Left colon (tissue), 2 donors: ENCODE measurements around the gene FOXP1. TPM values are rescaled to one million over a fixed set of nuclear protein-coding genes. Genes with fewer than 3 reads are reported as not detected.

Experiments used
- ATAC-seq: fragments of 200-7000 bp; cut with Tn5 transposase; one replicate; pipeline ENCODE4 v1.9.1; 2020; ENCODE audit warnings: mild to moderate bottlenecking, moderate library complexity
- DNase-seq, 2 donors: peaks; one replicate each; pipeline ENCODE4 v3.0.0-alpha.2; 2020
- intact Hi-C, 2 donors: fragments of 100-400 bp; cut with DNase I in 1 of 2; cut with micrococcal nuclease in 1 of 2; formaldehyde crosslinking; loops; one replicate each; pipeline versions ENCODE4 v1.11.2 to v1.14.0; 2022; cut with DNase I, micrococcal nuclease
- total RNA-seq, 2 donors: library from RNA; stranded (reverse); fragmentation: NEBNext Ultra II Directional; extraction: Animal tissue kit (Norgen Biotek cat#: 25700); gene quantifications; one replicate each; pipeline ENCODE4 v1.2.1, GENCODE V29; 2021
- donor health status: DM: no; HTN: no; CAD: no.
- donor health status: DM: yes; HTN: yes; CAD: no.

FOXP1 gene
- total RNA-seq, 2 donors from 2014 or later: 131 to 135 TPM

DNA sequence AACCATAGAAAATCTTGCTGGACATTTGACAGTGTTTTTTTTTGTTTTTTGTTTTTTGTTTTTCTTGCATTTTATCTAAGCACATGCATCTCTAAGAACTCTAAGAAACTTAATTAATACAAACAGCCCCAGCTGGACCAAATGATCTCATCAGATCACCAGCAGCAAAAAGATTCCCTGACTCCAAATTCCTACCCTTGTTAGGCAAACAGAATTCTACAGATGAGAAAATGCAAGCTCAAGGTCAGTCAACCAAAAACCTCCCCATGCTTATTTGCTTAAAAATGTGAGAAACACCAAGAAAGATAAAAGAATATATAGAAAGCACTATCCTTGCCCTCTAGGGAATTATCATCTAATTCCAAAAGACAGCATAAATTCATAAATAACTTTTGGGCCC is 65.4 kb downstream of the FOXP1 start:
- DNase-seq: no peak
- intact Hi-C loops: no loop called here
- ATAC-seq: no peak

DNA sequence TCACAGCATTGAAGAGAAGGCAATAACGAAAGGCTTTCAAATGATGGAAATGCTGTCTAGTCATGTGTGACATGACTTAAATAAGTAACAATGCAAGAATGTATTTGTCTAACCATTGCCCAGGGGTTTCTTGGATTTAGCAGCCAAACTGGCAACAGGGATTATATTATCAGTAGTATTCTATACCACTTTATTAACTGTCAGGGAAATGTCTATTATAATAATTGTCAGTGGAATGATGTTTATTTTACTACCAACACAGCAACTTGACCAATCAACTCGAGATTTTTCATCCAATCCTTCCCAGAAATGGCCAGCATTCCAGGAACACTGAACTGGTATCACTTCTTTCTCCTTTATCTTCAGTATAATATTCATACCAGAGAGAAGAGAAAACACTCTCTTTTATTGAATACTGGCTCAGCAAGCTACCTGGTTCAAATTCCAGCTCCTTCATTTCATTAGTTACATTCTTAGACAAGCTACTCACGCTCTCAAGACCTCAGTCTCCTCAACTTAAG is 66.2 kb downstream of the FOXP1 start:
- ATAC-seq (no peak), DNase-seq (no peak)
- intact Hi-C loops: no loop called here

DNA sequence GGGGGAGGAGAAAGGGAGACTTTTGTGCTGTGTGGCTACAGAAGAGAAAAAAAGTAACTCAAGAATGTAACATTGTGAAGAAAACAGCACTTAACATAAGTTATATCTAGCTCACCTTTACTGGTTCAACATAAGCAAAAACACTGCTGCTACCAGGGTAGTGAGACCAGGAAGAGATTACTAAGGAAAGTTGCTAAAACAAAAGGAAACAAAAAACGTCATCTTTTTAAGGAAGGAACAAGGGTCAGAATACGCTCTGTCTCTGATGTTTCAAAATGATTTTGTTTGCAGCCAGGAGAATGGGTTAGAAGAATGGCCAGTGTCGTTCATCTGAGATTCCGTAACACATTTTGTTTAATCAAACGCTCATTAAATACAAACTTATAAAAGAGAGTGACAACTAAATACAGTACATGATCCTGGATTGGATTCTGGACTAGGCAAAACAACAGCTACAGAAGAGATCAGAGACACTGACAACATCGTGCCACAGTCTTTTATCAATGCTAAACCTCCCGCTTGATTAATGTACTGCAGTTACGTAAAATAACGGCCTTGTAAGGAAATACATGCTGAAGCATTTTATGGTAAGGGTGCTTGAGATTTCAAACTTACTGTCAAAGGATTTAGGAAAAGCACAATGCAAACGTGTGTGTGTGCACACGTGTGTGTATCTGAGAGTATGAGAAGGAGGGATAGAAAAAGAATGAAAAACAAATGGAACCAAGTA is 67.7 kb downstream of the FOXP1 start:
- ATAC-seq (peak; percentile 77), DNase-seq (no peak)
- intact Hi-C loops: no loop called here

- intact Hi-C loops: no loop called here
- no peak for ATAC-seq
- DNase-seq: no peak
These were observed 68.9 kb downstream of the FOXP1 start for GRCh38 chr3:71514621-71515020.

DNA sequence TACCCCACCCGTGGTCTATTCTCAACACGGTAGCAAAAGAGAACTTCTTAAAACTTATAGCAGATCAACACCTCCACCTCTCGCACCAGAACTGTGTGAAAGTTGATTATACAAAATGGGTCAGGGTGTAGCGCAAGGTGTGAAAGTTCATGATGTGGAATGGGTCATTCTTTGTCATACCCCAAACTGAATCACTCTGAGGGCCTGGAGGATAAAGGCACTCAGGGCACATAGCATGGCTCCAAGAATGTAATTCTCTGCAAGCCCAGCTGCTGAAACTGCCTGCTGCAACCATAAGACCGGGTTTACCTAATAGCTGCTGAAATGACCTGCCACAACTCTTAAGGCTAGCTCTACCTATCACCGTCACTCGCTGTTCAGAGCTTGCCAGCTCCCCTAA is 70.0 kb downstream of the FOXP1 start:
- intact Hi-C loops: no loop called here
- DNase-seq (no peak), ATAC-seq (no peak)

DNA sequence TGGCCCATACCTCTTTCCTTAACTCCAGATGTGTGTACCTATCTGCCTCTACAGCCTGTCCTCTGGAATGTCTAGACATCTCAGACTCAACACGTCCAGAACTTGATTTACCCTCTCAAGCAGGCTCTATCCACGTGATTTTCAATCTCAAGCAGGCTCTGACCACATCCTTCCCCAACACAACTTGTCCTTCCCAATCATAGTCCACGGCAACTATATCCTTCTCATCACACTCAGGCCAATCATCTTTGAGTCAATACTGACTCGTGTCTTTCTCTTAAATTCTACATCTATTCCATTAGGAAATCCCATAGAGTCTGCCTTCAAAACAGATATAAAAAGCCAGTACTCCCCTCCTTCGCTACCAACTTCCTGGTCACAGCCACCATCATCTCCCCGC is 70.4 kb downstream of the FOXP1 start:
- ATAC-seq (no peak), DNase-seq (no peak)
- intact Hi-C loops: no loop called here

- intact Hi-C loops: no loop called here
- ATAC-seq: no peak
- DNase-seq: no peak
These were observed 71.0 kb downstream of the FOXP1 start for GRCh38 chr3:71512544-71512943.

DNA sequence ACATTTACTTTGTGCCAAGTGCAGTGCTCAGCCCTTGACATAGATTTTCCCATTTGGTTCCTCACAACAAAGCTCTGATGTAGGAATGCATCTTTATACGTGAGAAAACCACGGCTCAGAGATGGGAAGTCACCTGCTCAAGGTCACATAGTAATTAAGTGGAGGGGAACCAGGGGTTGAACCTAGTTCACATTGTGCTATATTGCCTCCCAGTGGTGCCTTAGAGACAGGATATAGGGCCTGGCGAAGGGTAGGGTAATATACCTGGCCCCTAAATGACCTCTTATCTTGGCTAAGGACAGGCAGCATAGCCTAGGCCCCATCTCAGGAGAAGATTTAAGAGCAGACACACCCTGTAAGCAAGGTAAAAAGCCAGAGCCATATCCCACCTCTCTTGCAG is 71.5 kb downstream of the FOXP1 start:
- intact Hi-C loops: no loop called here
- peak in 1 of 2 donors; percentile 17 for DNase-seq
- peak; percentile 81 for ATAC-seq

- ATAC-seq: no peak
- DNase-seq: no peak
- intact Hi-C loops: no loop called here
These were observed 72.1 kb downstream of the FOXP1 start for GRCh38 chr3:71511446-71511845.

DNA sequence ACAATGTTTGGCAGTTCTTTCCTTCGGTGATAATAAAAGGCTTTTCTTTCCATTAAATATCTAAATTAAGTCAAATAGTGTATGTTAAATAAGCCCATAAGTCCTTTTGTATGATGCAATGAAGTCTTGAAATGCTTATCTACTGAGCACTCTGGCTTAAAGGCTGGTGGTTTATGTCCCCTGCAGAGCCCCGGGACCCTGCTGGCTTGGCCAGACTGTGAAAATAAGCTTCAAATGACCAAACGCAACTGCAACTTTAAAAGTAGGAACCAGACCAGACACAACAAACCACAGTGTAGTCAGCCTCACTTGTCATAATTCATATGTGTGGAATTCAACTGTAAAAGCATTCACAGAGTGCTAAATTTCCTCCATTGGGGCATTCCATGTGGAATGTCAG is 72.5 kb downstream of the FOXP1 start:
- intact Hi-C loops: no loop called here
- ATAC-seq: no peak
- DNase-seq: no peak

- intact Hi-C loops: no loop called here
- ATAC-seq: no peak
These were observed 73.0 kb downstream of the FOXP1 start for GRCh38 chr3:71510510-71510909.

GRCh38 chr3:71509066-71509465 is 74.5 kb downstream of the FOXP1 start:
- DNase-seq: no peak
- intact Hi-C loops: no loop called here
- ATAC-seq: no peak

More at GRCh38 chr3:71510510-71510909, 73.0 kb downstream of the FOXP1 start:
- DNase-seq: no peak

GRCh38 chr3:71505767-71506350 is 77.7 kb downstream of the FOXP1 start:
- DNase-seq: no peak
- ATAC-seq: no peak
- intact Hi-C loops: no loop called here

GRCh38 chr3:71504250-71505036 is 79.1 kb downstream of the FOXP1 start:
- no peak for ATAC-seq
- DNase-seq: no peak
- intact Hi-C loops: no loop called here

- intact Hi-C loops: no loop called here
- ATAC-seq: no peak
- no peak for DNase-seq
These were observed 79.8 kb downstream of the FOXP1 start for GRCh38 chr3:71503525-71504249.

DNA sequence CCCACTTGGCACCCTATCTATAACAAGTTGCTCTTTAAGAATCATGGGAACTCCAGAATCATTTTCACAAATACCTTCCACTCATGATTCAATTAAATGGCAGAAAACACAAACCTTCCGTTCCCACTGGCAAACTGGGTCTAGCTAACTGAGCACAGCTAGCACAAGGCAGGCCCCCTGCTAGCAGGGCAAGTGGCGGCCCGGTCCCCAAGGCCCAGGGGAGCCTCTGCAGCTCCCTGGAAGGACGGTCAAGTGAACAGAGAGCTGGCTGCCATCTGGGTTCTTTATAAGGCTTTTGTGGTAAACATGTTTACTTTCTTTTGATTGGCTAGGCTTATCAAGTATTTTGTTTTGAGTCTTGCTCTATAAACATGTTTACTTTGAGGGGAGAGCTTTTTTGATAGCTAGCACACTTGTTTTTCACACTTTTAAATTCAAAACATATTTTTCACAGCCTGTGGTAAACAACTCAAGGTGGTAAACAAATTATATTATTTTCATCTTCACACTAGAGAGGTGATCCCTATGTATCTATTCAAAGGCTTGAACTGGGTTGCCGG is 81.4 kb downstream of the FOXP1 start:
- intact Hi-C loops: no loop called here
- ATAC-seq (no peak), DNase-seq (no peak)

DNA sequence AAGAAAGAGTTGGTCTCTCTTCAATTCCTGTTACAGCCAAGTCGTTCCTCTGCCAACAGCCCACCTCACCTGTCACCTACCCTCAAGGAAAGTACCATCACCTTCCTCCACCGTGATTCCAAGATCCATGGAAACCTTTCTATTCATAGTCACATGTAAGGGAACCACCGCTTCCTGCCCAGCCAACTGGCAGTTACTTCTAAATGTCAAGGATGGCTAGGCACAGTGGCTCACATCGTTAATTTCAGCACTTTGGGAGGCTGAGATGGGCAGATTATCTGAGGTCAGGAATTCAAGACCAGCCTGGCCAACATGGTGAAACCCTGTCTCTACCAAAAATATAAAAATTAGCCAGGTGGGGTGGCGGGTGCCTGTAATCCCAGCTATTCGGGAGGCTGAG is 82.8 kb downstream of the FOXP1 start:
- ATAC-seq (no peak), DNase-seq (no peak)
- intact Hi-C loops: no loop called here

GRCh38 chr3:71499227-71499876 is 84.2 kb downstream of the FOXP1 start:
- no peak for DNase-seq
- intact Hi-C loops: no loop called here
- no peak for ATAC-seq

DNA sequence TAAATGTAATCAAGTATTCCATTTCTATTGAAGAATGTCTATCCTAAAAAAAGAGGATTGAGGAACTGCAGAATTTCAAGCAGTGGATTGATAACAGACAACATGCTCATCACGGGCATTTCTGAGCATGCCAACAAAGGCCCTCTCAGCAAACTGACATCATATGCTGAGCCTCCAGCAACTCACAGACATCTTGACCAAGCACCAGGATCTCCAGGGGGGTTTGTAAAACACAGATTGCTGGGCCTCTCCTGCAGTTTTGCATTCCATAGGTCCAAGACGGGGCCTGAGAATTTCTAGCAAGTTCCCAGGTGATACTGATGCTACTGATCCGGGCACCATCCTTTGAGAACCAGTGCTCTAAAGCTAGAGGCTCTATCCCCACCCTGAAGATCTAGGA is 85.0 kb downstream of the FOXP1 start:
- ATAC-seq (no peak), DNase-seq (no peak)
- intact Hi-C loops: no loop called here
